Tongue (tissue), 2 donors: ENCODE results near the gene NR1D2. TPM values are rescaled to one million over a fixed set of nuclear protein-coding genes. Genes with fewer than 3 reads are reported as not detected.
"Not testable (repeated sequence)": the region's sequence is repeated elsewhere in the genome, so short reads cannot be mapped to it uniquely, and the experiment has no call there.

ENCODE experiments used
- DNase-seq: peaks from one replicate; pipeline ENCODE4 v3.0.0-alpha.2; 2015
- total RNA-seq: library from RNA; depleted of rRNA; stranded (reverse); fragments of >200 nt; gene quantifications from one replicate; pipeline ENCODE4 v1.2.3, GENCODE V29; 2014

Gene NR1D2
- total RNA-seq, 1 donor from 2014 or later: 43.5 TPM

DNA sequence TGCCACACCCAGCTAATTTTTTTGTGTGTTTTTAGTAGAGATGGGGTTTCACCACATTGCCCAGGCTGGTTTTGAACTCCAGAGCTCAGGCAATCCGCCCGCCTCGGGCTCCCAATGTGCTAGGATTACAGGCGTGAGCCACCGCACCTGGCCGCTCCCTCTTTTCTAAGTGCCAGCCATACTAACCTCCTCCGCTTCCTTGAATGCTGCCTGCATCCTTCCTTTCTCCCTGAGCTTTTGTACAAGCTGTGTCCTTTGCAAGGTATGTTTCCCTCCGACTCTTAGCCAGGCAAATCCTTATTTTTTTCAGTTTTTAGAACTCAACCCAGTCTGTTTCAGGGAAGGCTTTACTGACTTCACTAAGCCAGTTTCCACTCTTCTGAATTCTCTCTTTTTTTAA lies 60.6 kb downstream of the NR1D2 start:
- DNase-seq: no peak

DNA sequence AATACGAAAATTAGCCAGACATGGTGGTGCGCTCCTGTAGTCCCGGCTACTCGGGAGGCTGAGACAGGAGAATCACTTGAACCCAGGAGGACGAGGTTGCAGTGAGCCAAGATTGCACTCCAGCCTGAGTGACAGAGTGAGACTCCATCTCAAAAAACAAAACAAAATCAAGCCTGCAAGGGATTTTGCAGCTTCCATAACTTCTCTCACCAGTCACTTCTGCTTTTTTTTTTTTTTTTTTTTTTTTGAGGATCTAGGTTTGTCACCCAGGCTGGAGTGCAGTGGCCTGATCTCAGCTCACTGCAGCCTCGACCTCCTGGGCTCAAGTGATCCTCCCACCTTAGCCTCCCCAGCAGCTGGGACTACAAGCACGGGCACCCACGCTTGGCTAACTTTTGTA lies 65.7 kb downstream of the NR1D2 start:
- not testable (repeated sequence) for DNase-seq

DNA sequence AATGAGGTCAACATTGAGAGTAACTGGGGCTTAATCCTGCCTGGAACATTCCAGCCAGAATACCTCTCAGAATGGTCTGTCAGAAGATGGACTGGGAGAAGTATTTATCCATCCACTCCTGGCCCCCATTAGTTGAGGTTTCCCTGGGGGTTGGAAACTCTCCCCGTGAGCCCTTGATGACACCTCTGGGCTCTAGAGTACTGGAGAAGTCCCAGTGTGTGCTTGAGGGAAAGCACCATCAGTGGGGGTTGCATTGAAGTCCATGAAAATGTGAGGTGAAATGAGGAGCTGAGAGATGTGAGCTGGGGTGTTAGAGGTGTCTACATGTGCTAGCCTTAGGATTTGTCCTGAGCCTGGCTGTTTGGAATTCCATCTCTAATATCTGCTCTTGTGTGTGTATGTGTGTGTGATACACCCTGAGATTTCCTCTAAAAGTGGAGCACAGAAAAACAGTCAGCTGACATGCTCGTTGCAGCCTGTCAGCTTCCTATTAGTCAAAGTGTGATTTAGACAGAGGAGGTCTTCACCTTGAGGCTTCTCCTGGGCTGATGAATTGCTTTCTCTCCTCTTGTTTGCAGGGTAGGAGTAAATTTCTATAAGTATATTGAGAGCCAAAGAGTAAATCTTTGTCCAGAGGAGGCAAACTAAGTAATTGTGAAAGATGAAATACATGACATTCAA lies 67.6 kb downstream of the NR1D2 start:
- DNase-seq: no peak

- DNase-seq: peak; percentile 94
Measured at GRCh38 chr3:24017305-24017704, 72.2 kb downstream of the NR1D2 start.

DNA sequence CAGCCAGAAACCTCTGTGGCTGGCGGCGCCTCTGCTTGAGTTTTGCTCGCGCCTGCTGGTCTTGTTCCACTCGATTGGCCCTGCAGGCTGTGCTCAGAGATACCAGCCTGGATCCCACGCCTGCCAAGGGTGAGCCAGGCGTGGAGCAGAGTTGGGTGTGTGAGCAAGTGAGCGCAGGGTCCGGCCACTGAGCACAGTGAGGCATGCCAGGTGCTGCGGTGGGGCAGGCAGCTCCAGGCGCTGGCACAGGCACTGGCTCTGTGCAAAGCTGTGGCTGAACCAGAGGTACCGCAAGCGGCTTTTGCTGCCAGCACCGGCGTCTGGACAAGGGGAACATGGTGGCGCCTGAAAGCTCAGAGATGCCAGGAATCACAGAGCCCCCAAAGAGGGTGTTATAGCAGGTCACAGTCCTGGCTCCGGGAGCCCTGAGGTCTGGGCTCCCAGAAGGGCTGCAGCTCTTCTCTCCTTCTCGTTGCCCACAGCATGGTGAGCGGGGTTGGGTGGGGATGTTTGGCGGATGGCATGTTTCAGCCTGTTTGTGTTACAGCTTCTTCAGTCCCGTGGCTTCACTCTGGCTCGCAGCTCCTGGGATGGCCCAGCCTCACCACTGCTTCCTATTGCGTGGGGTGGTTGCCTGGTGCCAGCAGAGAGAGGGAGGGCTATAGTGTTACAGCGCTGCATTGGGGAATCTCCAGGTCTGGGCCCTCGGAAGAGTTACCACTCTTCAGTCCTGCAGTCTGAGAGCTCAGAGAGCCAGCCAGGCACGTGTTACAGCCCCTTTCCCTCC lies 73.9 kb downstream of the NR1D2 start:
- no peak for DNase-seq

- DNase-seq: no peak
Measured at GRCh38 chr3:24019585-24019984, 74.5 kb downstream of the NR1D2 start.

DNA sequence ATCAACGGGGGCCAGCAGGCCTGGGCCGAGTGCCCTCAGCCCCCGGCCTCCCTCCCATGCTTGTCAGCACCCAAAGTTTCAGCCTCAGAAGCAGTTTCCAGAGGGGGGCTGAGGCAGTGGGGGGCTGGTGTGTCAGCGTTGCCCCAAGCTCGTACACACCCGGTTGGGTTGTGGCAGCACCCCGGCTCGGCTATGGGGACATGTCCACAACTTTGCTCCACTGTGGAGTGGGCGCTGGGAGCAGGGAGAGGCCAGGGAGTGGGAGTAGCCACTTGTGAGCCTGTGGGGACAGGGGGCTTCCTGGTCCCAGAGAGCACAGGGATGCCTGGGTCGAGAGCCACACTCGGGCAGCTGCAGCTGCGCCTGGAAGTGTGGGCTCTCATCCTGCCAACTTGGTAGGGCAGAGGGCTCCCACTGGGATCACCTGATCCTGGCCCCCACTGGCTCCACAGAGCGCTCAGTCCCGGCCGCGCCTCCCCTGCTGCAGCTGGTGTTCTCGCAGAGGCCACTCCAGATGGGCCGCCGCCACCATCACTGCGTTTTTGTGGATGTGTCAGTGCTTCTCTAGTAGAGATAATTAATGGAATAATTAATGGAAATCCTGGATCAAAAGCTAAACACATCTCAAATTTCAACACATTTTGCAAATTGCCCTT lies 75.1 kb downstream of the NR1D2 start:
- DNase-seq: no peak

DNA sequence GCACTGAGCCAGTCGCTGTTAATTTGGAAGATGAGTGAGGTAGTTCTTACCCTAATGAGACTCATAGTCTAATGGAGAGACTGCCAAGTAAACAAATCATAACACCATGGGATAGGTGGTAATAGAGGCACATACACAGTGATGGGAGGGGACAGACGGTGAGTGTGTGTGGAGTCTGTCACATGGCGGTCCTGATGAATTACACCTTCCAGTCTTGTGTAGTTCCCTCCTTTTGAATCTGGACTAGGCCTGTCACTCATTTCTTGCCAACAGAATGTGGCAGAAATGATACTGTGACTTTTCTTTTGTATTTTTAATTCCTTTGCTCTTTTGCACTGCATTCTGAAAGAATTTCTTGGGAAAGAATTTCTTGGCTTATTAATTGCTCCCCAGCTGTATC lies 78.1 kb downstream of the NR1D2 start:
- no peak for DNase-seq

GRCh38 chr3:24025805-24026204 lies 80.7 kb downstream of the NR1D2 start:
- DNase-seq: no peak

- not testable (repeated sequence) for DNase-seq
Measured at GRCh38 chr3:24026665-24027064, 81.6 kb downstream of the NR1D2 start.

DNA sequence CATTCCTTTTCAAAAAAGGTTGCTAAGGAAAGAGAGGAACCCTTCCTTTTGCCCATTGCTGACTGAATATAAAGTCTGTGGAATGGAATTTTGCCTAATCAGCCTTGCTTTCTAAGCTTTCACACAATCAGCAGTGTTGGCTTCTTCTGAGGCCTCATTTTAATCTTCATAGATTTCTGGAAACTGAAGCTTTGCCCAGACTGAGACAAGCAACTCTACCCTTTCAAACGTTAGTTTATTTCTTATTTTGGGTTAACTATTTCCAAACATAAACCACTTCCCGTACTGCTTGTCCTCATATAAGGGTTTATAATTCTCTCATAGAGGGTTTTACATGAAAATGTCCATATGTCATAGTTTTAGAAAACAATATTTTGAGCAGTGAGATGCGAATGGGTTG lies 82.9 kb downstream of the NR1D2 start:
- no peak for DNase-seq

Other genes with a start within 250 kb of the NR1D2 start
- gene UBE2E1, start 139.3 kb upstream of the NR1D2 start, total RNA-seq: 82.8 TPM
- gene NKIRAS1, start 28.3 kb upstream of the NR1D2 start, total RNA-seq: 26.9 TPM
- gene RPL15, start 28.2 kb upstream of the NR1D2 start, total RNA-seq: 3,552 TPM